Measurements from ENCODE around the gene SNX4.

SNX4 gene

GRCh38 chr3:125443923-125444322, 76.1 kb downstream of the SNX4 start:
- H3K9me2 ChIP-seq (replicated peaks; ENCODE audit: control insufficient read depth, low read length): no peaks in the 10 kb centered on the region
- H3K4me3 ChIP-seq (ENCODE audit: low read length): no peak overlapping the region

DNA sequence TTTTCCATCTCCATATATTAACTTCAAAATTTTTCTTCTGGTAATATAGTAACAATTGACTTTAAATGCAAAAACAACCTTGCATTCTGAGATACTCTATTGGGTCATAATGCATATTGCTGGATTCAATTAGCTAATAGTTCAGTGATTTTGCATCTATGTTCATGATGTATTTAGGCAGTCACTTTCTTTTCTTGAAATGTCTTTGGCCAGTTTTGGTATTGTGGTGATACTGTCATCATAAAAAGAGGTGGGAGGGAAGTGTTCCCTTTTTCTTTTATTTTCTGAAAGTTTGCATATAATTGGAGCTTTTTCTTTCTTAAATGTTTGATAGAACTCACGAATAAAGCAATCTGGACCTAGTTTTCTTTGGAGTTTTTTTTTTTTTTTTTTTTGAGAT, 77.5 kb downstream of the SNX4 start:
- Histone ChIP-seq H3K27me3 (ENCODE audit: control insufficient read depth, low read length) (no peaks in the 10 kb centered on the region), H3K4me1 (ENCODE audit: control insufficient read depth, low read length) (no peaks in the 10 kb centered on the region), H3K4me2 (ENCODE audit: low read length) (no peak overlapping the region), H4K20me1 (ENCODE audit: control insufficient read depth, insufficient read depth, low read depth, low read length) (no peaks in the 10 kb centered on the region), H3K9me2 (replicated peaks; ENCODE audit: control insufficient read depth, low read length) (no peaks in the 10 kb centered on the region), H3F3A (ENCODE audit: control insufficient read depth, insufficient read depth) (peaks cover 10% of the 10 kb centered on the region; the same call in 1 of the 2 replicates), H3K79me2 (ENCODE audit: control insufficient read depth, low read length) (no peaks in the 10 kb centered on the region), H3K36me3 (ENCODE audit: control insufficient read depth, low read length) (peaks cover 6% of the 10 kb centered on the region), H3K9me3 (ENCODE audit: control insufficient read depth, insufficient read depth, low read length) (no peaks in the 10 kb centered on the region), H3K4me3 (ENCODE audit: low read length) (no peak overlapping the region), H3K27ac (ENCODE audit: low read depth, low read length) (no peak overlapping the region)
- no peak for TF ChIP-seq EZH2phosphoT487 (IDR thresholded peaks at IDR 0.05; ENCODE audit: borderline replicate concordance, low read length)
- TF ChIP-seq, protein P1, sequence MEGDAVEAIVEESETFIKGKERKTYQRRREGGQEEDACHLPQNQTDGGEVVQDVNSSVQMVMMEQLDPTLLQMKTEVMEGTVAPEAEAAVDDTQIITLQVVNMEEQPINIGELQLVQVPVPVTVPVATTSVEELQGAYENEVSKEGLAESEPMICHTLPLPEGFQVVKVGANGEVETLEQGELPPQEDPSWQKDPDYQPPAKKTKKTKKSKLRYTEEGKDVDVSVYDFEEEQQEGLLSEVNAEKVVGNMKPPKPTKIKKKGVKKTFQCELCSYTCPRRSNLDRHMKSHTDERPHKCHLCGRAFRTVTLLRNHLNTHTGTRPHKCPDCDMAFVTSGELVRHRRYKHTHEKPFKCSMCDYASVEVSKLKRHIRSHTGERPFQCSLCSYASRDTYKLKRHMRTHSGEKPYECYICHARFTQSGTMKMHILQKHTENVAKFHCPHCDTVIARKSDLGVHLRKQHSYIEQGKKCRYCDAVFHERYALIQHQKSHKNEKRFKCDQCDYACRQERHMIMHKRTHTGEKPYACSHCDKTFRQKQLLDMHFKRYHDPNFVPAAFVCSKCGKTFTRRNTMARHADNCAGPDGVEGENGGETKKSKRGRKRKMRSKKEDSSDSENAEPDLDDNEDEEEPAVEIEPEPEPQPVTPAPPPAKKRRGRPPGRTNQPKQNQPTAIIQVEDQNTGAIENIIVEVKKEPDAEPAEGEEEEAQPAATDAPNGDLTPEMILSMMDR (IDR thresholded peaks at IDR 0.05; ENCODE audit: low read depth, low read length, poor library complexity, severe bottlenecking): no peak

More at GRCh38 chr3:125443923-125444322, 76.1 kb downstream of the SNX4 start:
- Histone ChIP-seq H3K36me3 (ENCODE audit: control insufficient read depth, low read length) (peaks cover 10% of the 10 kb centered on the region), H3K27ac (ENCODE audit: low read depth, low read length) (no peak overlapping the region), H3K27me3 (ENCODE audit: control insufficient read depth, low read length) (no peaks in the 10 kb centered on the region), H3K79me2 (ENCODE audit: control insufficient read depth, low read length) (no peaks in the 10 kb centered on the region), H3K4me2 (ENCODE audit: low read length) (no peak overlapping the region), H3K9me3 (ENCODE audit: control insufficient read depth, insufficient read depth, low read length) (no peaks in the 10 kb centered on the region), H4K20me1 (ENCODE audit: control insufficient read depth, insufficient read depth, low read depth, low read length) (no peaks in the 10 kb centered on the region), H3K4me1 (ENCODE audit: control insufficient read depth, low read length) (no peaks in the 10 kb centered on the region), H3F3A (ENCODE audit: control insufficient read depth, insufficient read depth) (peaks cover 10% of the 10 kb centered on the region; the same call in 1 of the 2 replicates)
- TF ChIP-seq EZH2phosphoT487 (IDR thresholded peaks at IDR 0.05; ENCODE audit: borderline replicate concordance, low read length): no peak
- TF ChIP-seq, protein P1 (IDR thresholded peaks at IDR 0.05; ENCODE audit: low read depth, low read length, poor library complexity, severe bottlenecking): no peak

- Histone ChIP-seq H3K36me3 (ENCODE audit: control insufficient read depth, low read length) (no peaks in the 10 kb centered on the region), H3K9me3 (ENCODE audit: control insufficient read depth, insufficient read depth, low read length) (no peaks in the 10 kb centered on the region), H3F3A (ENCODE audit: control insufficient read depth, insufficient read depth) (peaks cover 10% of the 10 kb centered on the region; the same call in 1 of the 2 replicates), H4K20me1 (ENCODE audit: control insufficient read depth, insufficient read depth, low read depth, low read length) (no peaks in the 10 kb centered on the region), H3K4me1 (ENCODE audit: control insufficient read depth, low read length) (no peaks in the 10 kb centered on the region), H3K79me2 (ENCODE audit: control insufficient read depth, low read length) (no peaks in the 10 kb centered on the region), H3K4me2 (ENCODE audit: low read length) (no peak overlapping the region), H3K9me2 (replicated peaks; ENCODE audit: control insufficient read depth, low read length) (no peaks in the 10 kb centered on the region), H3K27ac (ENCODE audit: low read depth, low read length) (no peak overlapping the region), H3K27me3 (ENCODE audit: control insufficient read depth, low read length) (no peaks in the 10 kb centered on the region), H3K4me3 (ENCODE audit: low read length) (no peak overlapping the region)
- TF ChIP-seq EZH2phosphoT487 (IDR thresholded peaks at IDR 0.05; ENCODE audit: borderline replicate concordance, low read length): no peak
- TF ChIP-seq, protein P1 (IDR thresholded peaks at IDR 0.05; ENCODE audit: low read depth, low read length, poor library complexity, severe bottlenecking): no peak
Measured at GRCh38 chr3:125440970-125441369, 79.0 kb downstream of the SNX4 start.

All from DOHH2 (cell line).